NK-92 (cell line): ENCODE data around the gene IKZF2.

Source experiments
- DNase-seq: peaks from one replicate; lab custom pipeline; 2025; ENCODE audit not compliant: unreplicated experiment; lab: John Stamatoyannopoulos, UW

The IKZF2 gene

GRCh38 chr2:213152888-213153287 lies 1.5 kb upstream of the IKZF2 start:
- DNase-seq = no peak

DNA sequence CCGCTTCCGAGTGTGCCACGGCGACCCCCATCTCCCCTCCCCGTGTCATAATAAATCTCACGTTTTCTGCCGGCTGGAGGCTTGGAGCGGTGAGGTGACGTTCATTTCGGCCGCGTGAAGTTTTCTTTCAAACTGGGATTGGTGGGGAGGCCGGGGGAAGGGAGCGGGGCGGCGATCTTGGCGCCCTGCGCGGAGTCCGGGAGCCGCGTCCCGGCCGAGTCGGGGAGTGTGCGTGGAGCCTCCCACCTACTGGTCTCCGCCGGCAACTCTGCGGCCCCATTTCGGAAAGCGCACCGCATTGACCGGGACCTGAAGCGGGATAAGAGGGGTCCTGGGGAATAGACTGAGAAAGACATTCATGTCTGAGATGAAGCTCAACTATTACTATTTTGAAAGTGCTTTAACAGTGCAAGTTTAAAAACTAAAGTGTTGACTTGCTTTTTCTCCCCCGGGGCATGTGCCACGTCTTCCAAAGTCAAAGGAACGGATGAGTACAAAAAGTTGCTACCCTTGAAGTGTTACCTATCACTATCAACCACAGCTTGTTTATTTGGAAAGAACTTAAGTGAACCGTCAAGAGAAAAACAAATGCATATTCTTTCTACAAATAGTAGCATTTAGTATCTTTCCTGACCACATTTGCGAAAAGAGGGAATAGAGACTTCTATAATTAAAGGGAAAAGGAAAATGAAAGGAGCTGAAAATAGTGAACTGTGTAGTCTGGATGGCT lies 818 bp upstream of the IKZF2 start:
- DNase-seq = no peak

GRCh38 chr2:213150315-213151097 lies 906 bp downstream of the IKZF2 start:
- no peak for DNase-seq

- DNase-seq = no peak
Measured at GRCh38 chr2:213149949-213150314, 1.5 kb downstream of the IKZF2 start.

DNA sequence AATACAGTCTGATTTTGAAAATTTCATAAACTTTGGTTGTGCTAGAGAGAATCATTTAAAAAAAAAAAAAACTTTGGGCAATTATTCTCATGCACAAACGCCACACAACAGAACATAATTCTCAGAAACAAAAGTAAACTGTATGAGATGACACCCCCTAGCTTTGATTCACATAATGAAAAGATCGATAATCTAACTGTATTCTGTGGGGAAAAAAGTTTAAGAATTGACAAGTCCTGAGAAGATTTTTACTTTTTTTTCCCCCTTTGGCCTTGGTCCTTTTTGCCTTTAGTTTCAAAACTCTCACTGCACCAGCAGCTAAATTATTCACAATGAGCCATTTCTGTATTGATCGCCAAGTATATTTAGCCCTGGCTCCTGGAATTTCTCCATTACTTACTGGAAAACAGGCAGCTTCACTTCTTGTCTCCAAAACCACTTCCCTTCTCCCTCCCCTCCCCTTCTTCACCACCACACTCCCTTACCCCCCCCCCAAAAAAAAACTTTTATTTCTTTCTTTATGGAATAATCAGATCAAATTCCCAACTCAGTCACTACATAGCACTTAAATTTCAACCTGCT lies 2.0 kb downstream of the IKZF2 start:
- DNase-seq = no peak

DNA sequence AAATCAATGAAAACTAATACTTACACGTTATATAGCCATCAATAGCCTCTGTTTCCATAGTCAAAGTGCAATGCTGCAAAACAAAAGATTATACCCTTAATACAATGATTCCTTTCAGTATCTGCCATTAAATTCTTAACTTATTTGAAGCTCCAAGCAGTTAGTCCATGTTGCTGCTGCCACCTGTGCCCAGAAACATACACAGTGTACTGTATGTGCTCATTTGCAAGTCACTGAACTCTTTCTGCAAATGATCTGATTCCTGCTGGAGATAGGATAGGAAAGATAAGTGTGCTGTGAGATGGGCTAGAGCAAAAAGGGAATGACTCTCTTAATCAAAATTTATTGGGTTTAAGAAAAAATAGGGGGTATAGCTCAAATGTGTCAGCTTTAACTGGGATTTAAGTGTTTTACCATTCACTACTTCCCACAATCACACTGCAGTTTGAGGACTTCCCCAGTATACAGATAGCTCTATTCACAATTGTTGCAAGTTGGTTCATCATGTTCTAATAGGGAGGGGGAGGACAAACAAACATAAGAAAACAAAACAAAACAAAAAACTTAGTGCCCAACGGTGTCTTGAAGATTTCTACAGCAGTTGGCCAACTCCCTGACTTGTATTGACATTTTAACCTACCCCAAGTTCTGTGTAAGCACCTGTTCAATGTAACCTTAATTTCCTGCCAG lies 2.7 kb downstream of the IKZF2 start:
- DNase-seq = no peak

DNA sequence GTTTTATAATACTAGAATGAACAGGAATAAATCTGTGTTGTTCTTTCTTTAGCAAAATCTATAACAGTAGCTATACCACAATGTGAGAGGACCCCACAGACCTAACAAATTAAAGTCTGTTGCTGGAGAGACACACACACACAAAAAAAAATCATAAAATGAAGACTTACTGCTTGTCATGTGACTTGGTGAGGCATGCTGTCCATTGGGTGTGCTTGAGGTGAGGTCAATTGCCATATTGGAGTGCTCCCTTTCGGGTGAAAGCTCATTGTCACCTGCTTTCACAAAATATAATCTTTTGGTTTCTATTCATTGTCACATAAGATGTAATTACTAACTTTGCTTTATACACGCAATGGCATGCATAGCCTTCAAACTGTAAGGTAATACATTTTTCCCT lies 3.9 kb downstream of the IKZF2 start:
- no peak for DNase-seq

DNA sequence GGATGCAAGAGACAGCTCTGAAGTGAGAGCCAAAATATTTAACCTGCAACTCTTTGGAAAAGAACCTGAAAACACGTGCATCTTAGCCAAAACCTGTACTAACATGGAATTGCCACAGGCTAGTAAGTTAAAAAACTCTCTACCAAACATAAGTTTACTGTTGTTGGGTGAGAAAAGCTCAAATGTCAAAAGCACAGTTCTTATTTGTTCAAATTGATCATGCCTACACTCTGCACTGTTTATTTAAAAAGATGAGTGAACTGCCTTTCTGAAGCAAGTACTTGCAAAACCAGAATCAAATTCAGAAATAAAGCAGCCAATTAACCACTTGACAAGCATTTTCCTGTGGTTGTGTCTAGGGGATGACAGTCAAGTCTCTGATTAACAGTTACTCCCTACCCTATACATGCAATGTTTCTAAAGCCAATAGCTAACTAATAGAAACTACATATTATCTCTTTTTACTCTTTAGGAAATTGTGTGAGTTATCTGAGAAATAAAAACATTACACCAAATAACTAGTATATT lies 5.6 kb downstream of the IKZF2 start:
- no peak for DNase-seq

DNA sequence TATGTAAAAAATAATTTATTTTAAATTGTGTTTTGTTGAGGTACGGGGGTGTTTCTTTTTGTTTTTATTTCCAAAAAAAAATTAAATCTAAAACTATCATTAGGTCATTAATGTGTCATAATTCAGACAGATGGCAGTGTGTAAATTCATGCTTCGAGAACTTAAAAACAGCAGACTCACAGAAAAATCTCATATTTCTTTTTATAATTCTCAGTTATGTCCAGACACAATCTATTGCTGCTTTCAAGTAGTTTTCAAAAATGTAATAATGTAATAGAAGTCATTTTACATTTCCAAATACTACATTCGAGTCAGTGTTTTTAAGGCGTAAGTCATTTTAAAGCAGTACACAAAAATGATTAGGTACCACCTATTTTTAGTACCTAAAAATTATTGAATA lies 14.3 kb downstream of the IKZF2 start:
- no peak for DNase-seq

- no peak for DNase-seq
Measured at GRCh38 chr2:213129311-213129710, 22.1 kb downstream of the IKZF2 start.

DNA sequence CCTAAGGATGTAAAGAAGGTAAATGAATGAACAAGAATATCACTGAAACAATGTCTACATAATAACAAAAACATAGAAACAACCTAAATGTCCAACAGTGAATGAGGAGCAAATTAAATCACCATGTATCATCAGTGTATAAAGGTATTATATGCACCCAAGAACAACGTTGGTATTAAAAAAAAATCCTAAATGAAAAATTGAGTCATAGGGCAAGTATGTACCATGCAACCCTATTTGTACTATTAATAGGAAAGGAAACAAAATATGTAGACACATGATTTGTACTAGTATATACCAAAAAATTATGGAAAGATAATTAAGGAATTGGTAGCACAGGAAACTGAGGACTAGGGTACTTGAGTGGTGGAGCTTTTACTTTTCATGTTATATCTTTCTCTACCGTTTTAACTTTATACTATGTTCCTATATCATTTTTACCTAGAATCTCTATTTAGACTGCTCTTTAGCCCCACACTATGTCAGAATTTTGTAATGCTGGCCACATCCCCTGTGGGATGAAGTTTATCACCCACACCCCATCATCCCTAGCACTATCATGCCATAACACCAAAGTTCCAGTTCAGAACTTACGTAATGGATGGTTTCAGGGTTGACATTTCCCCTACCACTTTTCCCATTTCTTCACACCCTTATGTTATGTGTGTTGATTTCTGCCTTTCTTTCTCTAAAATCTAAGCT lies 25.6 kb downstream of the IKZF2 start:
- no peak for DNase-seq

DNA sequence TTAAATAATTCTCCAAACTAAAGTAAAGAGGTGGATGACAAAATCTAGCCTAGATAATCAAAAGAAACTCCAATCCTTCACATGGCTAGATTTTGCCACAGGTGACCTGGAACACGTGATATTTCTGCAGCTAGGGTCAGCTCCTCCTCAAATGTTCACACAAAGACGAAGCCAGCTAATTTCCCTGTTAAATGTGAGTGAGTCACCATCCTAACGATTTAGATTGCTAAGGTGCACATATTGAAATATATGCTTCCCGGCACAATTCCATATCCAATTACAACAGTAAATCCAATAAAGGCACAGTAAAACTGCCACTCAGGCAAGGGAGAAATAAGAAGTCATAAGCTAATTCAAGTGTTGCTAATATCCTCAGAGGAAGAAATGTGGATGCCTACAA lies 28.7 kb downstream of the IKZF2 start:
- no peak for DNase-seq

- DNase-seq = no peak
Measured at GRCh38 chr2:213121690-213122089, 29.7 kb downstream of the IKZF2 start.

- no peak for DNase-seq
Measured at GRCh38 chr2:213119061-213119809, 32.2 kb downstream of the IKZF2 start.

- DNase-seq = no peak
Measured at GRCh38 chr2:213108308-213108707, 43.1 kb downstream of the IKZF2 start.

- DNase-seq = no peak
Measured at GRCh38 chr2:213107728-213108127, 43.7 kb downstream of the IKZF2 start.

GRCh38 chr2:213105212-213105611 lies 46.2 kb downstream of the IKZF2 start:
- DNase-seq = no peak

DNA sequence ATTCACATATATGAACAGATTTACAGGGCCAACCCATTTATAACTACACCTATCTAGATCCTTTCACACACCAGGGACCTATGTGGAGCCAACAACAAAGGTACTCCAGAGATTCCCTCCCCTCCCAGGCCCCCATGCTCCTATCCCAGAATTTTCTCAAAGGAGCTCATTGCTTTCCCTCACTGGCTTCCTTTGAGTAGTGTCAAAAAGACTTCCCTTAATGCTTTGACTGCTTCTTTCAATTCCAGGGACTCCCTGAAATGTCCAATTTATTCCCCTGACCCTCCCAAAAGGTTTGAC lies 46.6 kb downstream of the IKZF2 start:
- DNase-seq = no peak

DNA sequence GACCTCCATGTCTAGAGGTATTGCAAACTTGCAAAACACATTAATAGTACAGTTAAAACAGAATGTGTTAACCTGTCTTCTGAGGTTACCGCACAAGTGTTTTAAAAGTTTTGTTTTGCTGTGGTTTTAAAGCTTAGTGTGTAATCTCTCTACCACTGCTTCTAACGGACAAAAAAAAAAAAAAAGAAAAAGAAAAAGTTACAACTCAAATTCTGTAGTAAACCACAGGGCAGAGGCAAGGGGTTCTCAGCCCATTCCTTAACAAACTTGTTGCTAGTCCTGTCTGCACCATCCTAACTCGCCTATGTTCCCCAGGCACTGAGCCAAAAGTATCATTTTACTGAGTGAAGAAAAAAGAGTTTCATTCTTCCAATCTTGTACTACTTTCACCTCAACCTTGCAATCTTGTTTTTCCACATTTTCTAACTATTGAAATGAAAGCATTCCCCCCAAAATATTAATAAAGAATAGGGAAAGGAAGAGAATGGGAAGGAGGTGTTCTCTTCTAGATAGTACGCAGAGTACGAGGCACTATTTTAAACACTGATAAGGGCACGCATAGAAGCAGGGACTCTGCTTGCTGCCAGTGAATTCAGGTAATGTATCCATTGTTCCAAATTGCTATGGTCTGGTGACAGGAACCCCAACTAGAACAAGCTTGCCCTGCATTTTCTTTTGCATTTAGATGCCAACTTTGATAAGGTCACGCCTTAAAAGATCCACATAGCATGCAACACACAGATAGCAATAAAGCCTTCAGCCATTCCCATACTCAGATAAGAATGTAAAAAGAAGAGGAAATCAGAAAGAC lies 47.1 kb downstream of the IKZF2 start:
- DNase-seq = no peak
